CD4-positive, alpha-beta T cell treated with Interleukin-17A for 1 hour (primary cell): ENCODE data around the gene SYMPK.

Source experiments
- DNase-seq: peaks from one replicate; pipeline ENCODE4 v3.0.0-alpha.2; 2020

The SYMPK gene

DNA sequence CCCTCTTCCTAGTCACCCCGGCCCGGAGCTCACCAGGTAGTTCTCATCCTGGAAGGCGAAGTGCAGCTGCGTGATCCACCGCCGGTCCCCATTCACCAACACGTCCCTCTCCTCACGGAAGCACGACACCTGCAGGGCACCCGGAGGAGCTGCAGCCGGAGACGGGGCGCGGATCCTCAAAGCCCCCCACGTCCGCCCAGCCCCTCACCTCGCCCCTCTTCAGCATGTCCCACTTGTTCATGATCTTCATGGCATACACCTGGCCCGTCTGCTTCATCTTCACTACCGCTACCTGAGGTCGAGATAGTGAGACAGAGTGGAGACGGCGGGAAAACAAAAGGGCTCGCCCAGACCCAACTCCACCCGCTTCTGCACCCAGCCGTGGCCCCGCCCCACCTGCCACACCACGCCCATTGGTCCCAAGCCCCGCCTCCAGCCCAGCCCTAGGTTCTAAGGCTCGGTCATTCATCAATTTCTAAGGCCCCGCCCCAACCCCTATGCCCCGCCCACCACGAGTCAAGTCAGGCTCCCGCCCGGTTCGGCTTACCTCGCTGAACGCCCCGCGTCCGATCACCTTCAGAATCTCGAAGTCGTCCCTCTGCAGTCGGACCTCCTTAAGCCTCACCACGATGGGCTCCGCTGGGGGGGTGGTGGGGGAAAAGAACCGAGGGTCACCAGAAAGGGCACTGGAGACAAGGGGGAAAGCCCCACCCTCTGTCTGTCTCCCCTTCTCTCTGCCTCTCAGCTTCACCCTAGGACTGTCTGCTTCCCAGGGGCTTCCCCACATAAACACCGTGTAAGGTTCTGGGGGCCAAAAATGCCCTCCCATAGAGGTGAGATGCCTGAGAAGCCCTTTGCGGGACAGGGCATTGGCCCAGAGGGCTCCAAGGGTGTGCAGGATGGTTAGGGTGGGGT, 83.5 kb downstream of the SYMPK start:
- peak; percentile 90 for DNase-seq

DNA sequence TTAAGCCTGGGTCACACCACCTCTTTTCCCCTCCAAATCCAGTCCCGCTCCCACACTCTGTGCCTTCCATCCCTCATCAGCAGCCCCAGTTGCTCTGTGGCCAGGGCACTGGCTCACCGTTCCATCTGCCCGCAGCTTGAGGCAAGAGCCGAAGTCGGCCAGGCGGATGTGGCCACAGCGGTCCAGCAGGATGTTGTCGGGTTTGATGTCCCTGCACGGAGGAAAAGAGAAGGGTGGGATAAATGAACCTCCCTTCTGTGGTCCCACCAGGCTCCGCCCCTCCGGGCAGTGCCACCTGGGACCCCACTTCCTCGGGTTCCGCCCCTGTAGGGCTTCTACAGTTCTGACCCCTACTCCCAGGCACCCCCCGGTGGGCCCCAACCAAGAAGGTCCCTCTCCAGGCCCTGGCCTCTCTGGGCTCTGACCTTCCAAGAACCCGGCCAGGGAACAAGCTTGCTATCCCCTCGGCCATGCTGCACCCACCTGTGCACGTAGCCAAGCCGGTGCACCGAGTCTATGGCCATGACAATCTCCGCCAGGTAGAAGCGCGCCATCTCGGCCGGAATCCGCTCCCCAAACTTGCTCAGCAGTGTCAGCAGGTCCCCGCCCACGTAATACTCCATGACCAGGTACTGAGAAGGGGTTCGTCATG, 84.8 kb downstream of the SYMPK start:
- no peak for DNase-seq

DNA sequence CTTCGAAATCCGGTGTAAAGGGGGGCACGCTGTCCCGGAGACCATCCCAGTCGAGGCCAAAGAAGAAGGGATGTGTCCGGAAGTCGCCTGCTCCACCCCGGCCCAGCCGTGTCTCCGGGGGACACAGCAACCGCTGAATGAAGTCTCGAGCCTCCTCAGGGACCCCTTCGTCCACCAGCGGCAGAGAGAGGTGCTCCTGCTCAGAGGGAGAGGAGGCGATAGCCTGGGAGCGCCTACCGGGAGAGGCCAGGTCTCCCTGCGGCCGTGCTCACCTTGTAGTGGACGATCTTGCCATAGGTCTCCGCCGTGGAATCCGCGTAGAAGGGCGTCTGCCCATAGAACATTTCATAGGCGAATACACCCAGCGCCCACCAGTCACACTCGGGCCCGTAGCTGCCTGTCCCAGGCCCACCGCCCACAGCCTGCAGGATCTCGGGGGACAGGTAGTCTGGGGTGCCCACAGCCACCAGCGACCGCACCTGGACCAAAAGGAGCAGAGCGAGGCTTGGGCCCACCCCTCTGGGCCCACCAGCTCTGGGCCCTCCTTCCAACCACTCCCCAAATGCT, 85.5 kb downstream of the SYMPK start:
- DNase-seq = no peak

DNA sequence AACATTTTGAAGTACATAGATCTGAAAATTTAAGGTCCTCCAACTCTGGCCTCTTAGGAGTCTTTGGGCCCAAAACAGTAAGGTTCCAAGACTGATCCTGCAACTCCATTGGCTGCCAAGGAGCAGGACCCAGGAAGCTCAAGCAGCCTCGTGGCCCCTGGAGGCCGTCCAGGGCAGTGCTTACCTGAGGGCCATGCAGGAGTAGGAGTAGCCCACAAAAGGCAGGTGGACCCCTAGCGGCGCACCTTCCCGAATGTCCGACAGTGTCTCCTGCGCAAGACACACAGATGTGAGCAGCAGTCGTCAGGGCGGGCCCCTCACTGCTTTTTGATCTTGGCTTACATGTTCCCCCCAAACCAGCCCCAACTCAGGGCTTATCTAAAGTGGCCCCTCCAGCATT, 88.2 kb downstream of the SYMPK start:
- no peak for DNase-seq

DNA sequence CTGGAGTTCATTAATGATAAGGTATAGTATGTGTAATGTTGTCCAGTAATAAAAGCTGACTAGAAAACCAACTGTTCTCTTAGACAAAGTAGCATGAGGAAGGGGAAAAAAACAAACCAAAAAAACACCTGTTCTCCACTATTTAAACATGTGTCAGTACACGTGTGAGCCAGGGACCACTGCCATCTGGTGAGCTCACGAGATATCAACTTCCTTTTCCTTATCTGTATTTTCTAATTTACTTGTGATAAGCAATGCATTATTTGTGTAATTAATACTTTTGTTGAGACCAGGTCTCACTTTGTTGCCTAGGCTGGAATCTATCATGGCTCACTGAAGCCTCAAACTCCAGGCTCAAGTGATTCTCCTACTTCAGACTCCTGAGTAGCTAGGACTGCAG, 89.6 kb downstream of the SYMPK start:
- no peak for DNase-seq

DNA sequence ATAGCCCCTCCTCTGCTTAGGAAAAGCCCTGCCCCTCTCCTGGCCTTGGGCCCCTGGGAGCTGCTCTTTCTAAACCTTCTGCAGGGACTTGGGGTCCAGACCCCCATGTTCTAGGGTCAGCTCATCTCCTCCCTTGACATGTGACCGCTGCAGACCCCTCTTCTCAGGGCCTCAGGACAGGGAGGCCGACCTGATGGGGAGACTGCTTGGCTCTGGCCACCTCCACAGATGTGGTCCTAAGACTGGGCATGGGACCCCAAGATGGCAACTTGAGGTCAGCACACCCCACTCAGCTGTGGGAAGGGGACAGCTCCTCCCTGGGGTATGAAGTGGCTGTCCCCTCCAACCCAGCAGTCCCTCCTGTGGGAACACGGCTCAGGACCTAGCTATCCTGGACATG, 90.0 kb downstream of the SYMPK start:
- DNase-seq = no peak

DNA sequence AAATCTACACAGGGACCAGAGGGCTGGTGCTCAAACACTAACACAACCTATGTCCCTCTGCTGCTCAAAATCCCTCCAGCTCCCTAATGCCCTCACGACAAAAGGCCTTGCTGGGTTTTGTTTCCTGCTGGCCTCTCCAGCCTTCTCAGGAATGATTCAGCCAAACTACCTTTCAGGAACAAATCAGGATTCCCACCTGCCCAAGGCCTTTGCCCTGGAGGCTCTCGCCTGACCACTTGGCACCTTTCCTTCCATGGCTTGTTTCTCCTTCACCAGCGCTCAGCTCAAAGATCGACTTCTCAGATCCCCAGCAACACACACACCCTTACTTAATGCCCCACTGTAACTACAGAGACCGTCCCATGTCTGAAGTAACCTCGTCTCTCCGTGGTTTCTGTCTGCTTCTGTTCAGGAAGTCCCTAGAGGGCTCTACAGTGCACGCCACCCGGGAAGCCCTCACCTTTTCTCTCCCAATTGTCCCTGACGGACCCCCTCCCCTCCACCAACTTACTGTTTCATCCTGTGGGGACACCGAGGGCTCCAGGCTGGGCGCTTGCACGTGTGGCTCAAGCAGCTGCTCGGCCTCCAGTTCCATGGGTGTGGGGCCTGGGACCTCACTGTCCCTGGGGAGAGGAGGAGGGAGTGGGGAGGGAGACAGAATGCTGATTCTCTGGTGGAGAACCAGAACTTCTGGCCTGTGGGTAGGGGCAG, 90.7 kb downstream of the SYMPK start:
- no peak for DNase-seq

DNA sequence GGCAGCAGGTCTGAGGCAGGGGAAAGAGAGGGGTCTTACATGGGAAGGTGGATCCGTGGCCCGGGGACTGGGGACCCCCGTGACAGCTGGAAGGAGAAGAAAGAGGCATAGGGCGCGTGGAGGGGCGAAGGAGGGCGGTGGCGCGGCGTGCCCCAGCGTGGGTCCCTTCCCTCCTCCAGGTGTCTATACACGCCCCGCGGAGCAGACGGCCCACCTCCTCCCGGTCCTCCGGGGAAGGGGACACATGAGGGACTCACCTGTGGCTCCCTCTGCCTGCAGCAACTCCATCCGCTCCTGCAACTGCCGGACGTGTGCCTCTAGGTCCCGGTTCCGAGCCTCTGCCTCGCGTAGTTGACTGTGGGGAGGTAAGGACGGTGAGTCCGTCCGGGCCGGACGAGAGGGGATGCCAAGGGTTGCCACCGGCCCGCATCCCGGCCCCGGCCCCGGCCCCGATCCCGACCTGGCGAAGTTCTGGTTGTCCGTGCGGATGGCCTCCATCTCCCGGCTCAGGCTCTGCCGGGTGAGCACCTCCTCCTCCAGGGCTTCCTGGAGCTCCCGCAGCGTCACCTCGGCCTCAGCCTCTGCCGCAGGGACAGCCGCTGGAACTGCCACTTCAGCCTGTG, 91.5 kb downstream of the SYMPK start:
- DNase-seq = no peak

DNA sequence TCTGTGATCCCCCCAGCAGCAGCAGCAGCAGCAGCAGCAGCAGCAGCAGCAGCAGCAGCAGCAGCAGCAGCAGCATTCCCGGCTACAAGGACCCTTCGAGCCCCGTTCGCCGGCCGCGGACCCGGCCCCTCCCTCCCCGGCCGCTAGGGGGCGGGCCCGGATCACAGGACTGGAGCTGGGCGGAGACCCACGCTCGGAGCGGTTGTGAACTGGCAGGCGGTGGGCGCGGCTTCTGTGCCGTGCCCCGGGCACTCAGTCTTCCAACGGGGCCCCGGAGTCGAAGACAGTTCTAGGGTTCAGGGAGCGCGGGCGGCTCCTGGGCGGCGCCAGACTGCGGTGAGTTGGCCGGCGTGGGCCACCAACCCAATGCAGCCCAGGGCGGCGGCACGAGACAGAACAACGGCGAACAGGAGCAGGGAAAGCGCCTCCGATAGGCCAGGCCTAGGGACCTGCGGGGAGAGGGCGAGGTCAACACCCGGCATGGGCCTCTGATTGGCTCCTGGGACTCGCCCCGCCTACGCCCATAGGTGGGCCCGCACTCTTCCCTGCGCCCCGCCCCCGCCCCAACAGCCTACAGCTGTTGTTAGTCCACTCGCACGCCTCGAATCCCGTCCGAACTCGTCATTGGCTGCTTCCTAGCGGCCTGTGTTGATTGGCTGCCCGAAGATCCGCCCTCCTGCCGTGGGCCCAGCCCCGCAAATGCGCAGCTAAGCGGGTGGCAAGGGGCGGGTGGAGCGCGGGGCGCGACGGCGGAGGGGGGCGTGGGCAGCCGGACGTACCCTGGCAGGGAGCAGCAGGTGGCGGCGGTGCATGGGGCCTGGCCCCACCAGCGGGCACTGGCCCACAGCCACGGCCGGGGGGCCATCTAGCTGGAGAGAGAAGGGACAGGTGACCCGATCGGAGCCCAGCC, 92.5 kb downstream of the SYMPK start:
- peak; percentile 91 for DNase-seq

DNA sequence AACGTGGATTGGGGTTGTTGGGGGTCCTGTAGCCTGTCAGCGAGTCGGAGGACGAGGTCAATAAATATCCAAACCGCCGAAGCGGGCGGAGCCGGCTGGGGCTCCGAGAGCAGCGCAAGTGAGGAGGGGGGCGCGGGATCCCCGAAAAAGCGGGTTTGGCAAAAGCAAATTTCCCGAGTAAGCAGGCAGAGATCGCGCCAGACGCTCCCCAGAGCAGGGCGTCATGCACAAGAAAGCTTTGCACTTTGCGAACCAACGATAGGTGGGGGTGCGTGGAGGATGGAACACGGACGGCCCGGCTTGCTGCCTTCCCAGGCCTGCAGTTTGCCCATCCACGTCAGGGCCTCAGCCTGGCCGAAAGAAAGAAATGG, 93.1 kb downstream of the SYMPK start:
- DNase-seq = no peak

DNA sequence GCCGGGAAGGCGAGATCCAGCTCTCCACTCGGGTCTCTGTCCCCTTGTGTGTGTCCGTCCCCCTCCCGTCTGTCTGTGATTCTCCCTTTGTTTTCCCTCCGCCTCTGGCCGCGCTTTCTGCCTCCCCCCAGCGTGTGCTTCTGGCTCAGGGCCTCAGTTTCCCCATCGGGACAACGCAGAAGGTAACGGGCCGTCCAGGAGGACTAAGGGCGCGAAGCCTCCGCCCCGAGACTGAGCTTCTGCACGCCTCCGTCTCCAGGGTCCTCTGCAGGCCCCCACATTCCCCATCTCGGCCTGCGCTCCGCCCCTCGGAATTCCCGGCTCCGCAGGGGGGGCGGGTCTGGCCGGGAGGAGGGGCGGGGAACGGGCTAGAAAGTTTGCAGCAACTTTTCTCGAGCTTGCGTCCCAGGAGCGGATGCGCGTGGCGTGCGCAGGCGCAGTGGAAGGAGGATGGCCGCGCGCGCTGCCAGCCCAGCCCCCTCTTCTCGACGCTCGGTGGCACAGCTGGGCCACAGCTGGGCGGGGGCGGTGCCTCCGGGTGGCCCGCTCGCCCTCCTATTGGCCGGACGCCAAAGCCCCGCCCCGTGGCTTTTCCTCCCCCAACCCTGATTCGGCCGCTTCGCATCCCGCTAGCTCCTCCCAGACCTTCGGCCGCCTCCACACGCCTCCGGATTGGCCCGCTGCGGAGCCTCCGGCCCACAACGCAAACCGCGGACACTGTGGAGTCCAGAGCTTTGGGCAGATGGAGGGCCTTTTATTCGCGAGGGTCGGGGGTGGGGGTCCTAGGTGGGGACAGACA, 93.8 kb downstream of the SYMPK start, which contains the start of gene SIX5:
SIX5 (minus strand) TSS at position 269 of the 799 bp plus-strand sequence. CDS start 408 bp downstream, outside the sequence.
- DNase-seq = peak; percentile 96

DNA sequence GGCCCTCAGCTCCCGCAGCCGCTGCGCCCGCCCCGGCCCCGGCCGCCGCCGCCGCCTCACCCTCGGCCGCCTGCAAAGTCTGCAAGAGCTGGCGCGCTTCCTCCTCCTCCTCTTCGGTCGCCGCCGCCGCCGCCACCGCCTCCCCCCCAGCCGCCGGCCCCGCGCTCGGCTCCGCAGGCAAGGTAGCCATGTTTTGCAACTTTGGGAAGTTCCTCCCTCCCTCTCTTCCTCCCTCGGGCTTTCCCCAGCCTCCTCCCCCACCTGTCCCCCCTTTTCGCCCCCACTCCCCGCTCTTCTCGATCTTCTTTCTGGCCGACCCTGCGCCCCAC, 94.3 kb downstream of the SYMPK start:
- DNase-seq = peak; percentile 47

DNA sequence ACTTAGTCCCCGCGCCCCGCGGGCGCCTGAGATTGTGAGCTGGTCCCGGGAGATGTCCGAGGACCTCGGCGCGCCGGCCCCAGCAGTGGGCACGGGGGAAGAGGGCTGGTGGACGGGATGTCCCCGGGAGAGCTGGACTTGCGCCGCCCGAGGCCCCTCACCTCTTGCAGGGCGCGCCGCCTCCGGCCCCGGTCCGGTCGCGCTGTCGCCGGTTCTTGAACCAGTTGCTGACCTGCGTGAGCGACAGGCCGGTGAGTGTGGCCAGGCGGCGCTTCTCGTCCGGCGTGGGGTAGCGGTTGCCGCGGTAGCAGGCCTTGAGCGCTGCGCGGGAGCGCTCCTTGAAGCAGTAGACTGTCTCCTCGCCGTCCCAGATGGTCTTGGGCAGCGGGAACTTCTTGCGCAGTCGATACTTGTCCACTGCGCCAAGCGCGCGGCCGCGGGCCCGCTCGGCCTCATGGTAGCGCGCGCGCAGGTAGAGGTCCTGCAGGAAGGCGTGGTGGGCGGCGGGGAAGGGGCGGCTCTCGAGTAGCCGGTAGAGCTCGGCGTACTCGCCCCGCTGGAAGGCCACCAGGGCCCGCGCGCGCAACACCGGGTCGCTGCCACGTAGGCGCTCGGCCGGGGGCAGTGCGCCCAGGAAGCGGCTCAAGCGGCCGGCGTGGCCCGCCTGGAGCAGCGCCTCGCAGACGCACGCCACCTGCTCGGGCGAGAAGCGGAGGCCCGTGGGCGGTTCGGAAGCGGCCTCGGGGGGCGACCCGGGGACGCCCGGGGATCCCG, 94.9 kb downstream of the SYMPK start:
- no peak for DNase-seq

DNA sequence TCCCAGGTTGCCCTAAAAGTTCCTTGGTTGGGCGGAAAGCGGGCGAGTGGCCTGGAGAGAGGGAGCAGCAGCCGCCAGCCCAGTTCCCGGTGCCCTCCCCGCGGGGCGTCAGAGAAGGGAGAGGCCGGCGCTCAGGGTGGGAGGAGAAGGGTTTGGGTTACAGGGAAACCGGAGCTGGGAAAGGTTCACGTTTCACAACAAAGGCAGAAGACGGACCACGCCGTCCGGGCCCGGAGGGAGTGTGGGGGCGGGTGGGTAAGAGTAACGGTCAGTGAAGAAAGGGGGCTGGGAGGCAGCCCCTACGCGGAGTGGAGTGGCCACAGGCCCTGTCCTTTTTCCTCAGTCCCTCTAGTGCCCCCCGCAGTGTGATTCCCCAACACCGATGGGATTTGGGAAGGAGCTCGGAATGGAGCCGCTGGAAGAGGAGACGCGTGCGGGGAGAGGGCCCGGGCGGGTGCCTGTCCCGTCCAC, 95.5 kb downstream of the SYMPK start:
- DNase-seq = no peak

DNA sequence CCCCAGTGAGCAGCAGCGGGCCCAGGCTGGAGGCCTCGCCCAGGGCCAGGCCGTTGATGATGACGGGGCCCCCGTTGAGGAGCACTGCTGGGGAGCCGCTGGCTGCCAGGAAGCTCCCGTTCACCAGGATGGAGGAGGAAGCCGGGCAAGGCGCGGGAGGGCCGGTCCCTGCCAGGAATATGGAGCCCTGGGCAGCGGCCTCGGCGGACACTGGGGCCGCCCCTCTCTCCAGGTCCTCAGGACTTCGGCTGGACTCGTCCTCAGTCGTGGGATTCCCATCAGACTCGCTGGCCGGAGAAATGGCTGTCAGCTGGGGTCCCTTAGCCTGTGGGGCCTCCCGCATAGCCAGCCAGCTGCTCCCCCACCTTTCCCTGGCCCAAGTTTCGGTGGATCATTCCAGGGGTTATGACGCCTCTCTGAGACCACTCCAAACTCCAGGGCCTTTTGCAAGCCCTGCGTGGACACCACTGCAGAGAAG, 96.0 kb downstream of the SYMPK start:
- DNase-seq = no peak

DNA sequence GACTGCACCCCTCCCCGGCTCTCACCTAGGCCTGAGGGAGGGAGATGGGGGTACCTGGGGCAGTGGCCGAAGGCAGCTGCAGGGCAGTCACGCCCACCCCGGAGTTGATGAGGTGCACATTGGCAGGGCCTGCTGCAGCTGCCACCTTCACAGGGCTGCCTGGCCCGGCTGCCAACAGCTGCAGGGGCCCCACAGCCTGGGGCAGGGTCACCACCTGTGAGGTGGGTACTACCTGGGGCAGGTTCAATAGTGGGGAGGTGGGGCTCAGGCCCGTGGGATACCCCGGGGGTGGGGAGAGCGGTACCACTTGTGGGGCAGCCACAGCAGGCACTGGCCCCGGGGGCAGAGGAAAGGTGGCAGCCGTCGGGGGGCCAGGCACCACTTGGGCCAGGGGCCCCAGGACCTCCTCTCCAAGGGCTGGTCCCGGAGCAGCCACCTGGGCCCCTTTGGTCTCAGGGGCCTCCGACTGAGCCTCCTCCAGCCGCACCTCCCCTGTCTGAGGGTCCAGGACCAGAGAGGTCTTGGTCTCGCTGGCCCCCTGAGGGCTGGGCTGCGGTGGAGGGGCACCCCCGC, 96.6 kb downstream of the SYMPK start:
- no peak for DNase-seq

DNA sequence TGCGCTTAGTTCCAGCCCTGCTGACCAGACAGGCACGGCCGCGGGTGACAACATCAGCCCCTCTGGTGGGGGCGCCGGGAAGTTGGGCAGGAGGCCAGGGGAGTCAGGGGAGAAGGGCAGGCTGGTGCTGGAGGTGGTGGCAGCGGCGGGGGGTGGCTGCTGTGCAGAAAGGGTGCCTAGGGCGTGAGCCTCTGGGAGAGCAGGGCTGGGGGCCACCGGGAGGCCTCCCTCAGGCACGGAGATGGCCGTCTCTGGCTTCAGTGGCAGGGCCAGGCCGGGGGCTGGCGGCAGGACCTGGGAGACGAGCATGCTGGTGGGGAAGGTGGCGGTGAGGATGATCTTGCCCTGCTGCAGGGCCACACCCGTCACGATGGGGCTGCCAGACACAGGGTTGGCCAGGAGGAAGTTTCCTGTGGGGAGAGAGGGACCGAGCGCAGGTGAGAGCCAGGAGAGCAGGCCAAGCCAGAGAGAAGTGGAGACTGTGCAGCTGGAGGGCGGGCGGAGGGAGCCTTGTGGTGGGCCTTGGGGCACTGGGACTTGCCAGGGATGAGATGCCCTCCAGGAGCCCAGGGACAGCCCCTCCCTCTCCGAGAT, 97.1 kb downstream of the SYMPK start:
- no peak for DNase-seq
